Karpas-422 (cell line): Measurements from ENCODE around the gene TNS3. TPM values are rescaled to one million over a fixed set of nuclear protein-coding genes. Genes with fewer than 3 reads are reported as not detected.

ENCODE experiments used
- DNase-seq: peaks from one replicate; pipeline ENCODE4 v3.0.0-alpha.2; 2015
- H2AFZ ChIP-seq: fragments of 200-600 bp; sonication (generic); 2 replicates; pipeline ENCODE4 v1.6.1; 2014; ENCODE audit warnings: antibody characterized with exemption, low read length, mixed read lengths
- H3K27ac ChIP-seq: fragments of 200-600 bp; sonication (generic); 2 replicates; pipeline ENCODE4 v1.5.1; 2014; ENCODE audit warnings: mild to moderate bottlenecking, low read length, moderate library complexity
- H3K27me3 ChIP-seq: fragments of 200-600 bp; sonication (generic); 2 replicates; pipeline ENCODE4 v1.6.1; 2014; ENCODE audit warnings: low read length, mixed read lengths
- H3K36me3 ChIP-seq: fragments of 200-600 bp; sonication (generic); 2 replicates; pipeline ENCODE4 v1.6.1; 2014; ENCODE audit warnings: low read length, mixed read lengths; ENCODE audit not compliant: insufficient read depth
- H3K4me1 ChIP-seq: fragments of 200-600 bp; sonication (generic); 2 replicates; pipeline ENCODE4 v1.6.1; 2014; ENCODE audit warnings: mild to moderate bottlenecking, low read length, mixed read lengths
- H3K4me2 ChIP-seq: fragments of 200-600 bp; sonication (generic); 2 replicates; pipeline ENCODE4 v1.6.1; 2014; ENCODE audit warnings: low read length, low read depth, mild to moderate bottlenecking; ENCODE audit not compliant: poor library complexity, severe bottlenecking
- H3K4me3 ChIP-seq: fragments of 200-600 bp; sonication (generic); 2 replicates; pipeline ENCODE4 v1.5.1; 2014; ENCODE audit warnings: mild to moderate bottlenecking, antibody characterized with exemption, low read length, mixed read lengths
- H3K79me2 ChIP-seq: fragments of 200-600 bp; sonication (generic); 2 replicates; pipeline ENCODE4 v1.6.1; 2014; ENCODE audit warnings: mild to moderate bottlenecking, low read length, mixed read lengths
- H3K9ac ChIP-seq: fragments of 200-600 bp; sonication (generic); 2 replicates; pipeline ENCODE4 v1.6.0; 2014; ENCODE audit warnings: low read length
- H3K9me2 ChIP-seq: fragments of 200-600 bp; sonication (generic), shearing (Covaris generic); replicated peaks from 2 replicates; pipeline ENCODE4 v1.6.0; 2014; ENCODE audit warnings: mild to moderate bottlenecking, low read length, moderate library complexity; ENCODE audit not compliant: insufficient read depth
- H3K9me3 ChIP-seq: fragments of 300-700, 200-600 bp; sonication (generic); 2 replicates; pipeline ENCODE4 v1.6.1; 2014; ENCODE audit warnings: low read length, mixed read lengths
- H4K20me1 ChIP-seq: fragments of 200-600 bp; sonication (generic); 2 replicates; pipeline ENCODE4 v1.6.1; 2014; ENCODE audit warnings: mild to moderate bottlenecking, antibody characterized with exemption, low read length, low read depth; ENCODE audit not compliant: insufficient read depth
- total RNA-seq: library from RNA; depleted of rRNA; stranded (reverse); fragments of >200 nt; shearing (Covaris generic); gene quantifications from 2 replicates; pipeline ENCODE4 v1.2.3, GENCODE V29; 2014; ENCODE audit warnings: low replicate concordance

The TNS3 gene
- total RNA-seq, 1 experiment from 2014 or later = 56.6 TPM

GRCh38 chr7:47402941-47403866 is 178.7 kb downstream of the TNS3 start:
- Histone ChIP-seq H3K79me2 (peaks cover 10% of the 10 kb centered on the region), H3K4me1 (peaks cover 14% of the 10 kb centered on the region), H3K27ac (no peak overlapping the region), H2AFZ (no peak overlapping the region), H3K9ac (no peak overlapping the region), H3K36me3 (peaks cover 11% of the 10 kb centered on the region; the same call in 1 of the 2 replicates), H3K9me2 (no peaks in the 10 kb centered on the region), H3K4me3 (no peak overlapping the region), H3K4me2 (no peak overlapping the region), H4K20me1 (no peaks in the 10 kb centered on the region), H3K27me3 (no peaks in the 10 kb centered on the region), H3K9me3 (no peaks in the 10 kb centered on the region)
- DNase-seq = no peak

DNA sequence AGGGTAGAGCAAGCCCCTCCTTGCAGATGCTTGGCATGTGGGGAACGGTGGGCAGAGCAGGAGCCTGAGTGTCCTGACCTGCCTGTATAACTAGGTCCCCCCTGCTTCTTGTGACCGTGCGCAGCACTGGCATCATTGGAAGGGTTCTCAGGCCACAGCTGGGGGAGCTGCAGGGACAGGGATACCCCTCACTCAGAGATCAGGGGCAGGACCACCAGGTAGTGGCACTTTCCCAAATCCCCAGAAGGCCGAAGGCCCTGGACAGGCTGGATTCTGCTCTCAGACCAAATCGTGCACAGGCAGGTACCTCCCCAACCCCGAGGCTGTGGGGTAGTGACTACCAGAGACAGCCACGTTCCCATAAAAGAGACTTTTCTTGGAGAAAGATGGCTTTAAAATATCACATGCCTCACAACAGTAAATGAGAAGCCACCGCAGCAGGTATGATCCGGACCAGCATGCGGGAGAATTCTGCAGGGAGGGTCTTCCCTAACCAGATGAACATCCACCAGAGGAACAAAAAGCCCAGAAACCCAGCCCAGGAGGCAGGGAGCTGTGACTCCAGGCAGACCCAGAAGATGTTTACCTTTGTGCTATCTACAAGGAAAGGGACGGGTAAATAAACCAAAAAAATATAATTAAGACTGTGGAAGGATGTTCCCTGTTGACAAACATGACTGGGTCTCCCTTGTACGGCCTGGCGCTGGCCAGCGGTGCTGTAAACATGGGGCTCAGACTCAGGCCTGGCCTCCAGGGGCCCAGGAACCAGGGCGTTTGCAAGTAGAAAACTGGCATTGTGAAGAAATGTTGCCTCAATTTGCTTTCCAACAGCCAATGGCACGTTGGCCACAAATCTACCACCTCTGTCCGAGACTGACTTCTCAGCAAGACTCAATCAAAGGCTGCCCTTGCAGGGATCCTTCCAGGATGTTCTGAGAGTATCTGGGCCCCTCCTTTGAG is 180.0 kb downstream of the TNS3 start:
- no peaks in the 10 kb centered on the region for H4K20me1 ChIP-seq
- no peak overlapping the region for H2AFZ ChIP-seq
- H3K79me2 ChIP-seq = peaks cover 14% of the 10 kb centered on the region
- no peak overlapping the region for H3K9ac ChIP-seq
- H3K9me2 ChIP-seq = no peaks in the 10 kb centered on the region
- H3K4me2 ChIP-seq = no peak overlapping the region
- peaks cover 17% of the 10 kb centered on the region; the same call in 1 of the 2 replicates for H3K36me3 ChIP-seq
- H3K27ac ChIP-seq = no peak overlapping the region
- no peaks in the 10 kb centered on the region for H3K27me3 ChIP-seq
- H3K9me3 ChIP-seq = no peaks in the 10 kb centered on the region
- no peak for DNase-seq
- peaks cover 14% of the 10 kb centered on the region for H3K4me1 ChIP-seq
- no peak overlapping the region for H3K4me3 ChIP-seq

DNA sequence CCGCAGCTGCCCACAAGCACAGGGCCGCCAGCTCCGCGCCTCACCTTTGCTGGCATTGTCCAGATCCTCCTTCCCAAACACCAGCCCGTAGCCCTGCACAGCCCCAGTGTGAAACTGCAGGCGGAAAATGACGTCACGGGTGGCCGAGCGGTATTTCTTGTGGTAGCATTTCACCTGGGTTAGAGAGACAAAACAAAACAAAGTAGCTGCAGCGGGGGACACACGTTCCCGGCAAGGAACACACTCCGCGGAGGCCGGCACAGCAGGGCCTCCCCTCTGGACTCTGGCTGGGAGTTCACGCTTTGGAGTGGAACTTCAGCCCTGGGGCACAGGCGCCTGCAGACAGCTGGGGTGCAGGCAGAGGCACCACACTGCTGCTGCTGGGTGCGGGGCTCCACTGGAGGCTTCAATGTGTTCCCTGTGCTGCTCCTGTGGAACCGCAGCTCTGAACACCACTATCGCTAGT is 181.1 kb downstream of the TNS3 start:
- no peaks in the 10 kb centered on the region for H4K20me1 ChIP-seq
- H3K9me3 ChIP-seq = no peaks in the 10 kb centered on the region
- peaks cover 14% of the 10 kb centered on the region for H3K4me1 ChIP-seq
- H3K79me2 ChIP-seq = peaks cover 14% of the 10 kb centered on the region
- no peak overlapping the region for H2AFZ ChIP-seq
- H3K27me3 ChIP-seq = no peaks in the 10 kb centered on the region
- no peak overlapping the region for H3K4me3 ChIP-seq
- H3K36me3 ChIP-seq = peaks cover 25% of the 10 kb centered on the region; the same call in 1 of the 2 replicates
- no peak overlapping the region for H3K27ac ChIP-seq
- no peaks in the 10 kb centered on the region for H3K9me2 ChIP-seq
- no peak overlapping the region for H3K9ac ChIP-seq
- no peak for DNase-seq
- H3K4me2 ChIP-seq = no peak overlapping the region

- H3K27me3 ChIP-seq = no peaks in the 10 kb centered on the region
- no peak for DNase-seq
- no peak overlapping the region for H3K4me2 ChIP-seq
- peaks cover 14% of the 10 kb centered on the region for H3K4me1 ChIP-seq
- H3K9me3 ChIP-seq = no peaks in the 10 kb centered on the region
- H3K79me2 ChIP-seq = peaks cover 13% of the 10 kb centered on the region
- H3K36me3 ChIP-seq = peaks cover 32% of the 10 kb centered on the region; the same call in 1 of the 2 replicates
- H2AFZ ChIP-seq = no peak overlapping the region
- H3K4me3 ChIP-seq = no peak overlapping the region
- no peaks in the 10 kb centered on the region for H3K9me2 ChIP-seq
- no peak overlapping the region for H3K9ac ChIP-seq
- H3K27ac ChIP-seq = no peak overlapping the region
- no peaks in the 10 kb centered on the region for H4K20me1 ChIP-seq
Measured at GRCh38 chr7:47400001-47400400, 181.9 kb downstream of the TNS3 start.

- peaks cover 23% of the 10 kb centered on the region for H3K4me1 ChIP-seq
- no peak overlapping the region for H3K9ac ChIP-seq
- no peak overlapping the region for H2AFZ ChIP-seq
- H3K27ac ChIP-seq = no peak overlapping the region
- H3K9me2 ChIP-seq = no peaks in the 10 kb centered on the region
- H4K20me1 ChIP-seq = no peaks in the 10 kb centered on the region
- peaks cover 9% of the 10 kb centered on the region for H3K79me2 ChIP-seq
- DNase-seq = no peak
- H3K36me3 ChIP-seq = peaks cover 40% of the 10 kb centered on the region; the same call in 1 of the 2 replicates
- H3K4me3 ChIP-seq = no peak overlapping the region
- H3K4me2 ChIP-seq = no peak overlapping the region
- H3K9me3 ChIP-seq = no peaks in the 10 kb centered on the region
- no peaks in the 10 kb centered on the region for H3K27me3 ChIP-seq
Measured at GRCh38 chr7:47394751-47395252, 187.1 kb downstream of the TNS3 start.

DNA sequence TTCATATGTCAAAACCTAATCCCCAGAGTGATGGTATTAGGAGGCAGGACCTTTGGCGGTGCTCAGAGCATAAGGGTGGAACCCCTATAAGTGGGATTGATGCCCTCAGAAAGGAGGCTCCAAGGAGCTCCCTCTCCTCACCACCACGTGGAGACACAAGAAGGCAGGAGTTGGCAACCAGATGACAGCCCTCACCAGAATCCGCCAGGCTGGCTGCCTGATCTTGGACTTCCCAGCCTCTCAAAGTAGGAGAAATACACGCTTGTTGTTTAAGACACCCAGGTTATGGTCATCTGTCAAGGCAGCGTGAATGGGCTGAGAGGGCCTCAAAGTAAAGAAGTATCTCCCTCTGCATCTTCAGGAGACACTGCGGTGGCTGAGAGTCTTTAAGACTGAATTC is 187.7 kb downstream of the TNS3 start:
- Histone ChIP-seq H3K9me3 (no peaks in the 10 kb centered on the region), H3K9me2 (no peaks in the 10 kb centered on the region), H3K4me1 (peaks cover 24% of the 10 kb centered on the region), H2AFZ (no peak overlapping the region), H3K4me3 (no peak overlapping the region), H3K36me3 (peaks cover 39% of the 10 kb centered on the region; the same call in 1 of the 2 replicates), H3K27me3 (no peaks in the 10 kb centered on the region), H3K4me2 (no peak overlapping the region), H3K9ac (no peak overlapping the region), H3K79me2 (peaks cover 8% of the 10 kb centered on the region), H3K27ac (no peak overlapping the region), H4K20me1 (no peaks in the 10 kb centered on the region)
- no peak for DNase-seq

DNA sequence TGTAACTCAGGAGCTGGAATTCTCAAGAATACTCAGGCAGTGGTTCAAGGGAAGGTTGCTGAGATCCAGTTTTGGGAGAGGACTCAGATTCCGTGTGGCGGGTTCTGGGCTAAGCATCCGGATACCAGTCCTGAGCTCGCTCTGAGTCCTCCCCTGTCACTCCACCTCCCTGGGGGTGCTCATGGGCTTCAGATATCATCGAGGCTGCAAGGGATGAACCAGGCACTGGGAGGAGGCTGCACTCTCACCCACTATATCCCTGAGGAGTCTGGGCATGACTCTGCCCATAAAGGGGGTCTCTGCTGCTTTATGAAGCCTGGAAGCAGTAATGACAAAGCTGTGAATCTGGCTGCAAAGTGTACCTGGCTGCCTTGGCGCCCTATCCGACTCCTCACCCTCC is 188.5 kb downstream of the TNS3 start:
- Histone ChIP-seq H2AFZ (no peak overlapping the region), H3K9me3 (no peaks in the 10 kb centered on the region), H3K9ac (no peak overlapping the region), H3K9me2 (no peaks in the 10 kb centered on the region), H3K4me3 (no peak overlapping the region), H3K36me3 (peaks cover 39% of the 10 kb centered on the region; the same call in 1 of the 2 replicates), H3K4me1 (peaks cover 26% of the 10 kb centered on the region), H3K27me3 (no peaks in the 10 kb centered on the region), H3K27ac (no peak overlapping the region), H4K20me1 (no peaks in the 10 kb centered on the region), H3K79me2 (peaks cover 5% of the 10 kb centered on the region), H3K4me2 (no peak overlapping the region)
- no peak for DNase-seq
